OCI-LY3 (cell line): ENCODE measurements around the gene ATN1.

ENCODE experiments used
- H2AFZ ChIP-seq: fragments of 200-600, 300-600 bp; shearing (Covaris generic); 2 replicates; pipeline ENCODE4 v1.6.0; 2014; ENCODE audit warnings: antibody characterized with exemption, low read depth, low read length
- H3K27ac ChIP-seq: fragments of 200-600, 300-600 bp; sonication (generic); 2 replicates; pipeline ENCODE4 v1.5.1; 2014; ENCODE audit warnings: mild to moderate bottlenecking, low read length, moderate library complexity, mixed read lengths
- H3K27me3 ChIP-seq: fragments of 200-600, 300-600 bp; sonication (generic); 2 replicates; pipeline ENCODE4 v1.6.1; 2014; ENCODE audit warnings: low read depth, low read length, mixed read lengths
- H3K36me3 ChIP-seq: fragments of 200-600, 300-600 bp; sonication (generic); replicated peaks from 2 replicates; pipeline ENCODE3; 2014; ENCODE audit warnings: low read depth, low read length, mixed read lengths
- H3K4me1 ChIP-seq: fragments of 300-600, 200-600 bp; sonication (generic); 2 replicates; pipeline ENCODE4 v1.6.1; 2014; ENCODE audit warnings: low read length, mixed read lengths
- H3K4me2 ChIP-seq: fragments of 200-600, 300-600 bp; sonication (generic); 2 replicates; pipeline ENCODE4 v1.6.1; 2014; ENCODE audit warnings: low read length, mixed read lengths
- H3K4me3 ChIP-seq: fragments of 300-600, 200-600 bp; sonication (generic); 2 replicates; pipeline ENCODE4 v1.5.1; 2014; ENCODE audit warnings: antibody characterized with exemption, mild to moderate bottlenecking, low read length, moderate library complexity
- H3K79me2 ChIP-seq: fragments of 300-600, 200-600 bp; shearing (Covaris generic); 2 replicates; pipeline ENCODE4 v1.6.1; 2014; ENCODE audit warnings: mild to moderate bottlenecking, low read length, mixed read lengths
- H3K9ac ChIP-seq: fragments of 300-600, 200-600 bp; shearing (Covaris generic); 2 replicates; pipeline ENCODE4 v1.6.0; 2014; ENCODE audit warnings: mild to moderate bottlenecking, low read length, moderate library complexity
- H3K9me3 ChIP-seq: fragments of 200-600, 300-600 bp; shearing (Covaris generic); 2 replicates; pipeline ENCODE4 v1.6.1; 2014; ENCODE audit warnings: low read length, mixed read lengths; ENCODE audit not compliant: insufficient read depth
- H4K20me1 ChIP-seq: fragments of 200-600, 300-600 bp; sonication (generic); 2 replicates; pipeline ENCODE4 v1.6.1; 2016; ENCODE audit warnings: low read length, mixed read lengths; ENCODE audit not compliant: insufficient read depth
- CTCF ChIP-seq: fragments of 200-600, 300-600 bp; sonication (generic); IDR thresholded peaks from 2 replicates; pipeline ENCODE4 v1.5.1; 2014; ENCODE audit warnings: antibody characterized with exemption, low read length, low read depth
- EZH2phosphoT487 ChIP-seq: fragments of 200-600 bp; shearing (Covaris generic); IDR thresholded peaks from 2 replicates; pipeline ENCODE4 v1.6.1; 2018; ENCODE audit warnings: antibody characterized with exemption, mixed run types, low read depth

Gene ATN1

DNA sequence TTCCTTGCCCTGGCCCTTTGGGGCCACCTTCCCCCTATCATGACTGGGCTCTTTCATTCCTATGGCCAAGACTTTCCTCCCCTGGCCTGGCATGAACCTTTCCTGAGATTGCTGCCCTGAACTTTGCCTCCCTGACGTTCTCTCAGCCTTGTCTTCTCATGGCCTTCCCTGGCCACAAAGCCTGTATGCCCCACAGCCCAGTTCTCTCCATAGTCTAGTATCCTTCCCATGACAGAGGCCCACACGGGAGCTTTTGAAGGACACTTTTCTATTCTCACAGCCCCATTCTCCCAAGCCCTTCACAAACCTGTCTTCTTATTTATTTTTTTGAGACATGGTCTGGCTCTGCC, 11.4 kb downstream of the ATN1 start:
- H3K79me2 ChIP-seq: peaks cover 22% of the 10 kb centered on the region
- no peaks in the 10 kb centered on the region for H4K20me1 ChIP-seq
- H3K36me3 ChIP-seq: peaks cover 7% of the 10 kb centered on the region
- no peak overlapping the region for H3K4me3 ChIP-seq
- no peak for TF ChIP-seq CTCF
- H2AFZ ChIP-seq: no peak overlapping the region
- no peak overlapping the region for H3K27ac ChIP-seq
- H3K4me2 ChIP-seq: no peak overlapping the region
- H3K4me1 ChIP-seq: peaks cover 20% of the 10 kb centered on the region
- H3K27me3 ChIP-seq: no peaks in the 10 kb centered on the region
- no peaks in the 10 kb centered on the region for H3K9me3 ChIP-seq
- no peak overlapping the region for H3K9ac ChIP-seq

GRCh38 chr12:6941267-6941666, 13.5 kb downstream of the ATN1 start:
- H3K4me1 ChIP-seq: peaks cover 33% of the 10 kb centered on the region
- no peaks in the 10 kb centered on the region for H3K27me3 ChIP-seq
- H3K4me2 ChIP-seq: no peak overlapping the region
- H3K36me3 ChIP-seq: no peaks in the 10 kb centered on the region
- H3K4me3 ChIP-seq: no peak overlapping the region
- H3K79me2 ChIP-seq: peaks cover 14% of the 10 kb centered on the region
- TF ChIP-seq CTCF (no peak), EZH2phosphoT487 (no peak)
- H4K20me1 ChIP-seq: no peaks in the 10 kb centered on the region
- H3K9ac ChIP-seq: no peak overlapping the region
- H3K9me3 ChIP-seq: no peaks in the 10 kb centered on the region
- H3K27ac ChIP-seq: no peak overlapping the region
- H2AFZ ChIP-seq: no peak overlapping the region

- Histone ChIP-seq H3K4me1 (peaks cover 33% of the 10 kb centered on the region), H3K4me2 (no peak overlapping the region), H3K79me2 (peaks cover 9% of the 10 kb centered on the region), H3K4me3 (no peak overlapping the region), H4K20me1 (no peaks in the 10 kb centered on the region), H3K9ac (no peak overlapping the region), H3K36me3 (no peaks in the 10 kb centered on the region), H2AFZ (no peak overlapping the region), H3K27ac (no peak overlapping the region), H3K9me3 (no peaks in the 10 kb centered on the region), H3K27me3 (no peaks in the 10 kb centered on the region)
- TF ChIP-seq CTCF (no peak), EZH2phosphoT487 (no peak)
Measured at GRCh38 chr12:6941782-6942181, 14.0 kb downstream of the ATN1 start.

GRCh38 chr12:6942331-6942665, 14.5 kb downstream of the ATN1 start:
- H3K4me2 ChIP-seq: no peak overlapping the region
- H3K4me1 ChIP-seq: peaks cover 36% of the 10 kb centered on the region
- no peak overlapping the region for H3K27ac ChIP-seq
- no peaks in the 10 kb centered on the region for H4K20me1 ChIP-seq
- H3K4me3 ChIP-seq: no peak overlapping the region
- H3K36me3 ChIP-seq: no peaks in the 10 kb centered on the region
- H3K9ac ChIP-seq: no peak overlapping the region
- H3K79me2 ChIP-seq: peaks cover 4% of the 10 kb centered on the region; the same call in 1 of the 2 replicates
- no peaks in the 10 kb centered on the region for H3K27me3 ChIP-seq
- no peaks in the 10 kb centered on the region for H3K9me3 ChIP-seq
- no peak overlapping the region for H2AFZ ChIP-seq
- TF ChIP-seq CTCF: no peak
